Cardiac fibroblast (primary cell): ENCODE results near the gene ZNF385D.

Source experiments
- DNase-seq, 2 donors: peaks; one replicate each; pipeline versions ENCODE4 v3.0.0 to v3.0.0-alpha.2; 2010; ENCODE audit warnings: low read depth in 2 of 2
- H3K4me3 ChIP-seq, 2 donors: replicated peaks in 1 of 2; 1 replicate in 1 of 2; 2 replicates in 1 of 2; pipeline ENCODE4 v1.5.1; 2011; ENCODE audit warnings: low read depth in 2 of 2, low read length in 2 of 2, mild to moderate bottlenecking in 2 of 2, moderate library complexity in 1 of 2
- TF ChIP-seq, protein P1 (sequence below): IDR thresholded peaks from one replicate; pipeline ENCODE4 v1.5.1; 2011; ENCODE audit warnings: low read depth, mild to moderate bottlenecking, low read length, inconsistent platforms

ZNF385D gene

GRCh38 chr3:21645121-21645897 lies 105.7 kb downstream of the ZNF385D start:
- DNase-seq, result peak; percentile 60 to 69
- TF ChIP-seq, protein P1, sequence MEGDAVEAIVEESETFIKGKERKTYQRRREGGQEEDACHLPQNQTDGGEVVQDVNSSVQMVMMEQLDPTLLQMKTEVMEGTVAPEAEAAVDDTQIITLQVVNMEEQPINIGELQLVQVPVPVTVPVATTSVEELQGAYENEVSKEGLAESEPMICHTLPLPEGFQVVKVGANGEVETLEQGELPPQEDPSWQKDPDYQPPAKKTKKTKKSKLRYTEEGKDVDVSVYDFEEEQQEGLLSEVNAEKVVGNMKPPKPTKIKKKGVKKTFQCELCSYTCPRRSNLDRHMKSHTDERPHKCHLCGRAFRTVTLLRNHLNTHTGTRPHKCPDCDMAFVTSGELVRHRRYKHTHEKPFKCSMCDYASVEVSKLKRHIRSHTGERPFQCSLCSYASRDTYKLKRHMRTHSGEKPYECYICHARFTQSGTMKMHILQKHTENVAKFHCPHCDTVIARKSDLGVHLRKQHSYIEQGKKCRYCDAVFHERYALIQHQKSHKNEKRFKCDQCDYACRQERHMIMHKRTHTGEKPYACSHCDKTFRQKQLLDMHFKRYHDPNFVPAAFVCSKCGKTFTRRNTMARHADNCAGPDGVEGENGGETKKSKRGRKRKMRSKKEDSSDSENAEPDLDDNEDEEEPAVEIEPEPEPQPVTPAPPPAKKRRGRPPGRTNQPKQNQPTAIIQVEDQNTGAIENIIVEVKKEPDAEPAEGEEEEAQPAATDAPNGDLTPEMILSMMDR, result no peak
- no peak overlapping the region for H3K4me3 ChIP-seq

DNA sequence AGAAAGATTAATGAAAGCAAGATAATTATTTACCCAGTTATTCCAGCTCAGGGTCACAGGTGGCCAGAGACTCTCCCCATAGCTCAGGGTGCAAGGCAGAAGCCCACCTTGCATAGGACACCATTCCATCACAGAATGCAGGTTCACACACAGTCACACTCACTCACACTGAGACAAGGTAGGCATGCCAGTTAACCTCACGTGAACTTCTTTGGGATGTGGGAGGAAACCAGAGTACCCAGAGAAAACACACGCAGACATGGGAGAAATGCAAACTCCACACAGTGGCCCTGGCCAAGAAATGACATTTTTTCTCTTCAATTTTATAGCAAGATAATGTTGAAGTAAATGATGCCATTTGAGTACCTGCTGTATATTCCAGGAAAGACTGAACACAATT lies 106.7 kb downstream of the ZNF385D start:
- H3K4me3 ChIP-seq, result no peak overlapping the region
- DNase-seq, result no peak
- TF ChIP-seq, protein P1, result no peak

DNA sequence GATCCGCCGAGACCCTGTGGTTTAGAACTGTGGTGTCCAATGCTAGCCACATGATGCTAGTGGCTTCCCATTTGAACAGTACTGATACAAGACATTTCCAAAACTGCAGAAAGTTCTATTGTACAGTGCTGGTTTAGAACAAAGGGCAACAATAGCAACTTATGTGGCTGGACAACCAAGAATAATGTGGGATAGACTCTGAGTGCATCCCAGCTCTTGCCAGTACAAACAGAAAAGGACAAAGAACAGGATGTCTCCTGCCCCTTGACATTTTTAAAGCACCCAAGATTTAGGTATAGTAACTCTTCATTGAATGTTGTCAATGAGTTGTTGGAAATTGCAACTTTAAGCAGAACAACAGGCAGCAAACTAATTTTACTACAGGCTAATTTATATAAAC lies 107.3 kb downstream of the ZNF385D start:
- TF ChIP-seq, protein P1, result no peak
- H3K4me3 ChIP-seq, result no peak overlapping the region
- DNase-seq, result no peak

DNA sequence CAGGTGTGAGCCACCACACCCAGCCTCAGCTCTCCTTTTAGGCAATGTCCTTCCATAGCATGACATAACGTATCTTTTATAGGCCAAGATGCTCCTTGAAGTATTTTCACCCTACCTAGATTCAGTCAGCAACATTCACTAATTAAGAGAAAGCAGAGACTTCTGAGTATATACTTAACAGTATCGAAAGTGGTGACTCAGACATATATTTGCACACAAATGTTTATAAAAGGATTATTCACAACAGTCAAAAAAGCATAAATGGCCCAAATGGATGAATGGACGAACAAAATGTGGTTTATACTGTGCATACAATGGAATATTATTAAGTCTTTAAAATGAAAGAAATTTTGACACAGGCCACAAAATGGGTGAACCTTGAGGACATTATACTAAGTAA lies 108.6 kb downstream of the ZNF385D start:
- DNase-seq, result peak in 1 of 2 donors; percentile 16
- no peak overlapping the region for H3K4me3 ChIP-seq
- TF ChIP-seq, protein P1, result no peak

DNA sequence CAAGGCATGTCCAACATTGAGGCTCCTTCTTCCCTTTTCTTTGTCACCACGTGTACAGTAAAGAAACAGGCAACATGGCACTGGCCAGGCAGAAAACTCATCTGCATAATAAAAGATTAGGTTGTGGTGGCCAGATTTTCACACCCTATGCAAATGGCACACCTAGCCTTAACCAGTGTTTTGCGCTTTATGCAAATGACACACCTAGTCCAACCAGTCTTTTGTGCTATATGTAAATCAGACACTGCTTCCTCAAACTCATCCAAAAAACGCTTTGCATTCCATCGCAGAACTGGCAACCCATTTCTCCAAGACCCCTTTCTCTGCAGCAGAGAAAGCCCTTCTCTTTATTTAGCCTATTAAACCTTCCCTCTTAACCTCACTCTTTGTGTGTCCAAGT lies 109.1 kb downstream of the ZNF385D start:
- DNase-seq, result no peak
- H3K4me3 ChIP-seq, result no peak overlapping the region
- TF ChIP-seq, protein P1, result no peak

DNA sequence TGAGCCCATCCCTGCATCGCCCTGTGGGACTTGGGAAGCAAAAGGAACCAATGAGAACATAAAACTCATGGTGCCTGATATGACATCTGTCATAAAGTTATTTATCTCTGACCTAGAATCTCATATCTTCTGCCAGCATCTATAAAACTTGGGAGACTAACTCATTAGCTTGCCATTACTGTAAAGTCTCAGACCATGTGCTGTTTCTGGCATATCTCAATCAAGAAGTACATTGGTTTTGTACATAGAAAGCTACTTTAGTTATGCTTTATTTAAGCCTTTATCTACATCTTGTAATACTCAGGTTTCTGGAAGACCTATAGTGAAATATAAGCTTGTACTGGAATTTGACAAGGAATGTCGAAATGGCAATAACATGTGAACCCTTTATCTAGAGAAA lies 112.5 kb downstream of the ZNF385D start:
- DNase-seq, result peak in 1 of 2 donors; percentile 10
- TF ChIP-seq, protein P1, result no peak
- no peak overlapping the region for H3K4me3 ChIP-seq

DNA sequence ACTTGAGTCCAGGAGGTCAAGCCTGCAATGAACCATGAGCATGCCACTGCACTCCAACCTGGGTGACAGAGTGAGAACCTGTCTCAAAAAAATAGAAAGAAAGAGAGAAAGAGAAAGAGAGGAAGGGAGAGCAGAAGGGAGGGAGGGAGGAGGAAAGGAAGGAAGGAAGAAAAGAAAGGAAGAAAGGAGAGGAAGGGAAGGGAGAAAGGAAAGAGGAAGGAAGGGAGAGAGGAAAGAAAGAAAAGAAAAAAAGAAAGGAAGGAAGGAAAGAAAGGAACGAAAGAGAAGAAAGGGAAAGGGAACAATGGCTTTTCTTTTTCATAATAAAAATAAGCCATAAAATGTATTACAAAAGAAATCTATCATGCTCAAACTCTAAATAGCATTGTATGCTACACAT lies 116.9 kb downstream of the ZNF385D start:
- H3K4me3 ChIP-seq, result no peak overlapping the region
- no peak for DNase-seq
- TF ChIP-seq, protein P1, result no peak
